Endothelial cell (in vitro differentiated cells): Measurements from ENCODE around the gene MYO16. TPM values are rescaled to one million over a fixed set of nuclear protein-coding genes. Genes with fewer than 3 reads are reported as not detected.

Source experiments
- DNase-seq: peaks from one replicate; pipeline ENCODE4 v3.0.0; 2021; ENCODE audit warnings: low spot score
- H3K27ac Mint-ChIP-seq: one replicate; pipeline ENCODE4 v1.8.0; 2021; ENCODE audit warnings: mixed read lengths, inconsistent platforms; ENCODE audit not compliant: unreplicated experiment
- H3K27me3 Mint-ChIP-seq: one replicate; pipeline ENCODE4 v1.8.0; 2021; ENCODE audit warnings: mild to moderate bottlenecking, moderate library complexity, mixed read lengths, inconsistent platforms; ENCODE audit not compliant: unreplicated experiment
- H3K36me3 Mint-ChIP-seq: one replicate; pipeline ENCODE4 v1.8.0; 2021; ENCODE audit warnings: mild to moderate bottlenecking, low read depth, mixed read lengths, inconsistent platforms; ENCODE audit not compliant: unreplicated experiment
- H3K4me1 Mint-ChIP-seq: one replicate; pipeline ENCODE4 v1.8.0; 2021; ENCODE audit warnings: mild to moderate bottlenecking, mixed read lengths, inconsistent platforms; ENCODE audit not compliant: unreplicated experiment
- H3K4me3 Mint-ChIP-seq: one replicate; pipeline ENCODE4 v1.8.0; 2021; ENCODE audit warnings: mild to moderate bottlenecking, mixed read lengths, inconsistent platforms; ENCODE audit not compliant: unreplicated experiment
- H3K9me3 Mint-ChIP-seq: one replicate; pipeline ENCODE4 v1.8.0; 2021; ENCODE audit warnings: mixed read lengths, inconsistent platforms; ENCODE audit not compliant: unreplicated experiment
- CTCF ChIP-seq: fragments of 200-600 bp; sonication (generic); IDR thresholded peaks from one replicate; pipeline ENCODE4 v1.5.0; 2021; ENCODE audit warnings: antibody characterized with exemption; ENCODE audit not compliant: unreplicated experiment
- total RNA-seq: library from RNA; stranded (reverse); fragmentation: NEBNext Ultra II Directional; extraction: Animal tissue kit (Norgen Biotek cat#: 25700); gene quantifications from one replicate; pipeline ENCODE4 v1.2.1, GENCODE V29; 2021; ENCODE audit not compliant: unreplicated experiment

Gene MYO16
- total RNA-seq, 1 donor from 2014 or later, result 1.4 TPM

- no peak overlapping the region for H3K4me3 Mint-ChIP-seq
- TF ChIP-seq CTCF, result no peak
Observed at GRCh38 chr13:109114991-109115390, 485.6 kb downstream of the MYO16 start.

DNA sequence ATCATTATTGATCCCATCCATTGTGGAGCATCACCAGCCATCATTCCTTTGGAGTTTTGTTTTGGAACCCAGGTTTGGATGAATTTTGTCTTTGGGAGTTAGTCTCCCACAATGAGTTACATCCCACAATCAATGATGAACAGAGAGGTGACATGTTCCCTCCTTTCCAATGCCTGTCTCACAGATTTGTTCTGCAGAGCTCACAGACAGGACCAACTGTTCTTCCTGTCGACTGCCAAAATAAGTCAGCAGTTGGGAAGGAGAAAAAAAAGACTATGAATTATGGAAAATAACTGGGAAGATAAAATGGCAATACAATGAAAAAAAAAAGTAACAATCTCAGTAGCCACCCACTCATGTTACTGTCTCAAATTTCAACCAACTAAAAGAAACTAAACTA is 489.1 kb downstream of the MYO16 start:
- no peak for DNase-seq
- H3K9me3 Mint-ChIP-seq, result no peaks in the 10 kb centered on the region
- H3K27ac Mint-ChIP-seq, result no peak overlapping the region
- no peak for TF ChIP-seq CTCF
- no peaks in the 10 kb centered on the region for H3K36me3 Mint-ChIP-seq
- no peak overlapping the region for H3K4me3 Mint-ChIP-seq
- peaks cover 2% of the 10 kb centered on the region for H3K27me3 Mint-ChIP-seq
- H3K4me1 Mint-ChIP-seq, result peaks cover 2% of the 10 kb centered on the region

More at GRCh38 chr13:109114991-109115390, 485.6 kb downstream of the MYO16 start:
- DNase-seq, result no peak
- no peak overlapping the region for H3K27ac Mint-ChIP-seq
- peaks cover 2% of the 10 kb centered on the region for H3K27me3 Mint-ChIP-seq
- H3K36me3 Mint-ChIP-seq, result no peaks in the 10 kb centered on the region
- peaks cover 6% of the 10 kb centered on the region for H3K4me1 Mint-ChIP-seq
- no peaks in the 10 kb centered on the region for H3K9me3 Mint-ChIP-seq

DNA sequence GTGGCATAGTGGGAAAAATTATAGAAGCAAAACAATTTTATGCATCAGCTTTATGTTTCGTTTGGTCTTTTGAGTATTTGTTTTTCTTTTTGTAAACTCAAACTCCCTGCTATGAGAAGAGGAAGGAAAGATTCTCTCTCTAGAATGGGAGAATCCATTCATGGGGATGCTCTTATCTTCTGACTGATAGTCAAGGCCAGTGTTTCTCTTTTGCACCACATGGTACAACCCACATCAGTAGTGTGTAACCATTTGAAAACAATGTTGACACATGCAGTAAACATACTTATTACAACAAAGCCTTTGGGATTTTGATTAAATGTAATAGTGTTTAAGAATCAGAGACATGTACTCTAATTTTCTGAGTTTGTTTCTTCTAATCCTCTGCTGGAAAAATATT is 490.5 kb downstream of the MYO16 start:
- Mint-ChIP-seq H3K9me3 (no peaks in the 10 kb centered on the region), H3K27ac (no peak overlapping the region), H3K4me3 (no peak overlapping the region), H3K27me3 (peaks cover 2% of the 10 kb centered on the region), H3K36me3 (no peaks in the 10 kb centered on the region), H3K4me1 (peaks cover 4% of the 10 kb centered on the region)
- no peak for DNase-seq
- TF ChIP-seq CTCF, result no peak

DNA sequence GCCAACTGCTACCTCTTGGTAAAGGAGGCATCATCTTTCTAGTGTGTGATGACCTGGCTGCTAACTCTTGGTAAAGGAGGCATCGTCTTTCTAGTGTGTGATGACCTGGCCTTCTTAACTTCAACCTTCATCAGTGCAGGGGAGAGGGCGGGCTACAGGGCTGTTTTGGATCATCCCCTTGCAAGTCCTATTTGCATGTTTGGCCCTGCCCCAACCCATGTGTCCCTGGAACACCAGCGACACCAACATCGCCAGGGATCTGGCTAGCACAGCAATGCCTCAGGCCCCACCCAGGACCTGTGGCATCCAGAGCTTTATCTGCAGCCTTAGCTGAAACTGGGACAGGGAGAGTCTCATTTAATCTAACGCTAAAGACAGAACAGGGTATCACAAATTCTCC is 492.4 kb downstream of the MYO16 start:
- no peaks in the 10 kb centered on the region for H3K27me3 Mint-ChIP-seq
- no peaks in the 10 kb centered on the region for H3K9me3 Mint-ChIP-seq
- no peak for DNase-seq
- H3K4me3 Mint-ChIP-seq, result no peak overlapping the region
- TF ChIP-seq CTCF, result no peak
- H3K36me3 Mint-ChIP-seq, result no peaks in the 10 kb centered on the region
- H3K4me1 Mint-ChIP-seq, result peaks cover 7% of the 10 kb centered on the region
- H3K27ac Mint-ChIP-seq, result no peak overlapping the region

- TF ChIP-seq CTCF, result no peak
- peaks cover 7% of the 10 kb centered on the region for H3K4me1 Mint-ChIP-seq
- H3K4me3 Mint-ChIP-seq, result no peak overlapping the region
- no peaks in the 10 kb centered on the region for H3K36me3 Mint-ChIP-seq
- H3K9me3 Mint-ChIP-seq, result no peaks in the 10 kb centered on the region
- no peak for DNase-seq
- no peak overlapping the region for H3K27ac Mint-ChIP-seq
- H3K27me3 Mint-ChIP-seq, result no peaks in the 10 kb centered on the region
Observed at GRCh38 chr13:109123971-109124370, 494.6 kb downstream of the MYO16 start.
